PC-9 (cell line): ENCODE measurements around the gene NTM. TPM values are rescaled to one million over a fixed set of nuclear protein-coding genes. Genes with fewer than 3 reads are reported as not detected.

Source experiments
- BruUV-seq: library from RNA; stranded (reverse); fragments of 400-500 nt; replicated peaks from 2 replicates; lab custom pipeline; 2021; lab: Mats Ljungman, UMichigan
- CTCF ChIA-PET: fragments of 300-600 bp; sonication (Branson Sonifier 250); formaldehyde crosslinking; loops from one replicate; lab custom pipeline; 2022; ENCODE audit warnings: antibody characterized with exemption; lab: Charles Lee
- POLR2A ChIA-PET: fragments of 300-600 bp; sonication (Branson Sonifier 250); formaldehyde crosslinking; loops from one replicate; lab custom pipeline; 2022; ENCODE audit warnings: antibody characterized with exemption; ENCODE audit not compliant: unreplicated experiment; lab: Charles Lee
- DNase-seq, 2 experiments: peaks; one replicate each; pipeline versions ENCODE4 v3.0.0 to v3.0.0-alpha.2; 2015 to 2022; ENCODE audit warnings: mixed read lengths in 1 of 2
- H2AFZ ChIP-seq: fragments of 200-600 bp; sonication (generic); 2 replicates; pipeline ENCODE4 v1.8.1; 2017; ENCODE audit warnings: antibody characterized with exemption
- H3F3A ChIP-seq: fragments of 200-600 bp; sonication (generic); 2 replicates; pipeline ENCODE4 v1.8.1; 2017; ENCODE audit warnings: antibody characterized with exemption, mild to moderate bottlenecking, low read depth; ENCODE audit not compliant: insufficient read depth
- H3K27ac ChIP-seq: fragments of 200-600 bp; sonication (generic); 2 replicates; pipeline ENCODE4 v1.6.1; 2016; ENCODE audit warnings: mixed run types
- H3K27me3 ChIP-seq: fragments of 200-600 bp; sonication (generic); 2 replicates; pipeline ENCODE4 v1.6.1; 2016; ENCODE audit warnings: low read depth, mixed run types; ENCODE audit not compliant: insufficient read depth
- H3K36me3 ChIP-seq: fragments of 200-600 bp; sonication (generic); 2 replicates; pipeline ENCODE4 v1.6.1; 2016; ENCODE audit warnings: low read depth, mixed run types
- H3K4me1 ChIP-seq: fragments of 200-600 bp; sonication (generic); replicated peaks from 2 replicates; pipeline ENCODE4 v1.6.1; 2016; ENCODE audit warnings: mixed run types; ENCODE audit not compliant: insufficient read depth
- H3K4me2 ChIP-seq: fragments of 200-600 bp; sonication (generic); 2 replicates; pipeline ENCODE4 v1.6.1; 2017; ENCODE audit warnings: mixed run types
- H3K4me3 ChIP-seq: fragments of 200-600 bp; sonication (generic); 2 replicates; pipeline ENCODE4 v1.6.1; 2016; ENCODE audit warnings: mixed run types
- H3K79me2 ChIP-seq: fragments of 200-600 bp; sonication (generic); 2 replicates; pipeline ENCODE4 v1.6.1; 2017; ENCODE audit warnings: low read depth, mixed run types
- H3K9me2 ChIP-seq: fragments of 200-600 bp; sonication (generic); 2 replicates; pipeline ENCODE4 v1.8.1; 2017; ENCODE audit warnings: mild to moderate bottlenecking; ENCODE audit not compliant: insufficient read depth
- H3K9me3 ChIP-seq: fragments of 200-600 bp; sonication (generic); 2 replicates; pipeline ENCODE4 v1.8.1; 2016; ENCODE audit warnings: low read depth; ENCODE audit not compliant: insufficient read depth
- H4K20me1 ChIP-seq: fragments of 200-600 bp; sonication (generic); 2 replicates; pipeline ENCODE4 v1.8.1; 2017; ENCODE audit not compliant: insufficient read depth
- CTCF ChIP-seq: fragments of 200-600 bp; sonication (generic); conservative IDR thresholded peaks from 2 replicates; pipeline ENCODE4 v1.6.1; 2017; ENCODE audit warnings: mixed run types, antibody characterized with exemption, mild to moderate bottlenecking, moderate library complexity
- EZH2 ChIP-seq: fragments of 200-600 bp; sonication (generic); IDR thresholded peaks from 2 replicates; pipeline ENCODE4 v1.8.0; 2017; ENCODE audit warnings: antibody characterized with exemption, low read depth
- intact Hi-C: fragments of 100-400 bp; cut with micrococcal nuclease; formaldehyde crosslinking; loops from one replicate; pipeline ENCODE4 v1.10.0; 2022; ENCODE audit not compliant: unreplicated experiment
- total RNA-seq: library from RNA; stranded (reverse); gene quantifications from 2 replicates; pipeline ENCODE4 v1.2.3, GENCODE V29; 2021

The NTM gene
- total RNA-seq, 1 experiment from 2014 or later: not detected

GRCh38 chr11:132251061-132251460, 880.6 kb downstream of the NTM start:
- Histone ChIP-seq H3F3A (no peaks in the 10 kb centered on the region), H3K9me2 (no peaks in the 10 kb centered on the region), H3K27ac (no peak overlapping the region), H3K9me3 (no peaks in the 10 kb centered on the region), H3K4me3 (no peak overlapping the region), H3K4me1 (no peaks in the 10 kb centered on the region), H3K79me2 (no peaks in the 10 kb centered on the region), H3K27me3 (peaks cover 43% of the 10 kb centered on the region), H3K36me3 (no peaks in the 10 kb centered on the region), H4K20me1 (no peaks in the 10 kb centered on the region), H2AFZ (no peak overlapping the region), H3K4me2 (no peak overlapping the region)
- no peak for DNase-seq
- BruUV-seq: no TSS peak
- ChIA-PET POLR2A (no interaction called here), CTCF (no interaction called here)
- intact Hi-C loops: no loop called here
- TF ChIP-seq EZH2: no peak
- TF ChIP-seq CTCF: no peak

- no peaks in the 10 kb centered on the region for H4K20me1 ChIP-seq
- no peaks in the 10 kb centered on the region for H3K9me3 ChIP-seq
- no peaks in the 10 kb centered on the region for H3F3A ChIP-seq
- no peak for DNase-seq
- peaks cover 59% of the 10 kb centered on the region for H3K27me3 ChIP-seq
- no peaks in the 10 kb centered on the region for H3K79me2 ChIP-seq
- ChIA-PET CTCF (no interaction called here), POLR2A (no interaction called here)
- H3K4me2 ChIP-seq: no peak overlapping the region
- TF ChIP-seq EZH2: no peak
- no peak for TF ChIP-seq CTCF
- intact Hi-C loops: no loop called here
- no TSS peak for BruUV-seq
- H3K4me3 ChIP-seq: no peak overlapping the region
- no peaks in the 10 kb centered on the region for H3K9me2 ChIP-seq
- H3K27ac ChIP-seq: no peak overlapping the region
- H3K36me3 ChIP-seq: no peaks in the 10 kb centered on the region
- H3K4me1 ChIP-seq: no peaks in the 10 kb centered on the region
- no peak overlapping the region for H2AFZ ChIP-seq
Measured at GRCh38 chr11:132253469-132254264, 883.3 kb downstream of the NTM start.

- DNase-seq: no peak
- H3K36me3 ChIP-seq: no peaks in the 10 kb centered on the region
- TF ChIP-seq CTCF: no peak
- no peak for TF ChIP-seq EZH2
- no peak overlapping the region for H3K4me2 ChIP-seq
- no peak overlapping the region for H3K27ac ChIP-seq
- BruUV-seq: no TSS peak
- H3K4me1 ChIP-seq: no peaks in the 10 kb centered on the region
- H3K79me2 ChIP-seq: no peaks in the 10 kb centered on the region
- CTCF ChIA-PET: no interaction called here
- H3K9me3 ChIP-seq: no peaks in the 10 kb centered on the region
- H4K20me1 ChIP-seq: no peaks in the 10 kb centered on the region; the same call in 1 of the 2 replicates
- H2AFZ ChIP-seq: no peak overlapping the region
- peaks cover 59% of the 10 kb centered on the region for H3K27me3 ChIP-seq
- POLR2A ChIA-PET: no interaction called here
- H3K4me3 ChIP-seq: no peak overlapping the region
- intact Hi-C loops: no loop called here
- H3K9me2 ChIP-seq: no peaks in the 10 kb centered on the region; the same call in 1 of the 2 replicates
- H3F3A ChIP-seq: no peaks in the 10 kb centered on the region
Measured at GRCh38 chr11:132254906-132255305, 884.5 kb downstream of the NTM start.
